ACHN (cell line): ENCODE results near the gene SAP30BP.

ENCODE experiments used
- DNase-seq: peaks from one replicate; pipeline ENCODE4 v3.0.0-alpha.2; 2015
- in situ Hi-C: cut with HindIII; loops from 2 replicates; pipeline ENCODE4 v1.10.0; 2017; ENCODE audit warnings: low sequenced_read_pairs, low pct_ligation_motif_present, low pct_unique_long_range_greater_than_20kb

Gene SAP30BP

GRCh38 chr17:75673487-75673886, 6.3 kb downstream of the SAP30BP start:
- DNase-seq, result no peak
- in situ Hi-C loops, result loop anchor here (10.0 kb wide), 1 partner anchor 71 kb away; no protein-coding TSS in a partner anchor

GRCh38 chr17:75676461-75676860, 9.3 kb downstream of the SAP30BP start:
- no peak for DNase-seq
- in situ Hi-C loops, result loop anchor here (10.0 kb wide), 1 partner anchor 68 kb away; no protein-coding TSS in a partner anchor

GRCh38 chr17:75679706-75680211, 12.6 kb downstream of the SAP30BP start:
- peak; percentile 41 for DNase-seq
- in situ Hi-C loops, result loop anchor here (10.0 kb wide), 1 partner anchor 65 kb away; no protein-coding TSS in a partner anchor

GRCh38 chr17:75680431-75680830, 13.3 kb downstream of the SAP30BP start:
- in situ Hi-C loops, result no loop called here
- no peak for DNase-seq

- in situ Hi-C loops, result no loop called here
Observed at GRCh38 chr17:75681289-75681688, 14.2 kb downstream of the SAP30BP start.

GRCh38 chr17:75683583-75683982, 16.4 kb downstream of the SAP30BP start:
- peak; percentile 56 for DNase-seq
- in situ Hi-C loops, result no loop called here

More at GRCh38 chr17:75681289-75681688, 14.2 kb downstream of the SAP30BP start:
- no peak for DNase-seq

GRCh38 chr17:75684249-75684648, 17.1 kb downstream of the SAP30BP start:
- in situ Hi-C loops, result no loop called here
- DNase-seq, result no peak

- in situ Hi-C loops, result no loop called here
- no peak for DNase-seq
Observed at GRCh38 chr17:75684924-75685323, 17.8 kb downstream of the SAP30BP start.

GRCh38 chr17:75685499-75685898, 18.4 kb downstream of the SAP30BP start:
- DNase-seq, result no peak
- in situ Hi-C loops, result no loop called here

- DNase-seq, result no peak
- in situ Hi-C loops, result no loop called here
Observed at GRCh38 chr17:75688209-75688825, 21.2 kb downstream of the SAP30BP start.

GRCh38 chr17:75689441-75689873, 22.3 kb downstream of the SAP30BP start:
- DNase-seq, result no peak
- in situ Hi-C loops, result no loop called here

GRCh38 chr17:75691371-75691791, 24.2 kb downstream of the SAP30BP start:
- DNase-seq, result no peak
- in situ Hi-C loops, result no loop called here

GRCh38 chr17:75691801-75692626, 24.9 kb downstream of the SAP30BP start:
- in situ Hi-C loops, result no loop called here
- no peak for DNase-seq

GRCh38 chr17:75692976-75693375, 25.8 kb downstream of the SAP30BP start:
- no peak for DNase-seq
- in situ Hi-C loops, result no loop called here

- peak; percentile 98 for DNase-seq
- in situ Hi-C loops, result no loop called here
Observed at GRCh38 chr17:75693500-75694481, 26.7 kb downstream of the SAP30BP start.

GRCh38 chr17:75694536-75694935, 27.4 kb downstream of the SAP30BP start:
- in situ Hi-C loops, result no loop called here
- no peak for DNase-seq

GRCh38 chr17:75695141-75695829, 28.1 kb downstream of the SAP30BP start:
- in situ Hi-C loops, result no loop called here
- no peak for DNase-seq

GRCh38 chr17:75695830-75696271, 28.7 kb downstream of the SAP30BP start:
- no peak for DNase-seq
- in situ Hi-C loops, result no loop called here
